ENCODE results near the gene NUCKS1.
A peak's percentile ranks its signal among the peaks of the same experiment; 100 is the strongest.

NUCKS1 gene

DNA sequence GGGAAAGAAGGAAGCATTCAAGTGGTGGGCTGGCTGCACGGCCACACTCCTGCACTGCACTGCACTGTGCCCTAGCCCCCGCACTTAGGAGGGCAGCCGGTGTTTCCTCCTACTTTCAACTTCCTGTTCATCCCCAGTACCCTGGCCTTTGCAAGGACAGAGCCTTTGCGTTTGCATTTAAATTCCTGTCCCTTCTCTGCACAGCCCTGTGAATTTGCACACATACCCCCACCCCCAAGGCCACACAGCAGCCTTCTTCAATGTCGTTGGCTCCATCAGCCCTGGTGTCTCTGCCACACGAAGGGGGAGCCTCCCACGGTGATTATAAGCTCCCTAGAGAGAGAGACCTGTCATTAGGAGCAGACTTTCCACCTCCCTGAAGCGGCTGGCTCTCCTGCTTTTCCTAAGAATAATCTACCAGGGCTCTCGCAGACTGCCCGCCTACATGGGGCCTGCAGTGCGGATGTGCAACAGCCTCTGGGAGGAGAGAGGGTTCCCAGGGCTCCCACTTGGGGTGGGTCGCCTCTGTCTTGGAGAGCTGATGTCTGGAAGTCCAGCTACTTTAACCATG is 56.5 kb downstream of the NUCKS1 start:
- DNase-seq, result no peak

DNA sequence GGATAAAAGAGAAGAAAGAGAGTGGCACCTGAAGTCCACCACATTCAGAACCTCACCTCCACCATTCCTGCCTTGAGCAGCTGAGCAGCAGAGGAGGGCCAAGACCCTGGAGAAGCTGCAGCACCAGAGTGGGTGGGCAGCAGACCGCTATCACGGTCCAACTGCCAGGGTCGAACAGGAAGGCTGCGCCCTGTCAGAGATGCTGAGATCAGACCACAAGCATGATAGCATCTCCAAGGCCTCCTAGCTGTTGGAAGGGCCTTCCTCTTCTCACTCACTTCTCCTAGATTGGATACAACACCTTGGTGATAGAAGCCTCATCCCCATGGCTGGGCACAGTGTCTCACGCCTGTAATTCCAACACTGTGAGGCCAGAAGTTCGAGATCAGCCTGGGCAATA is 57.6 kb downstream of the NUCKS1 start:
- no peak for DNase-seq

DNA sequence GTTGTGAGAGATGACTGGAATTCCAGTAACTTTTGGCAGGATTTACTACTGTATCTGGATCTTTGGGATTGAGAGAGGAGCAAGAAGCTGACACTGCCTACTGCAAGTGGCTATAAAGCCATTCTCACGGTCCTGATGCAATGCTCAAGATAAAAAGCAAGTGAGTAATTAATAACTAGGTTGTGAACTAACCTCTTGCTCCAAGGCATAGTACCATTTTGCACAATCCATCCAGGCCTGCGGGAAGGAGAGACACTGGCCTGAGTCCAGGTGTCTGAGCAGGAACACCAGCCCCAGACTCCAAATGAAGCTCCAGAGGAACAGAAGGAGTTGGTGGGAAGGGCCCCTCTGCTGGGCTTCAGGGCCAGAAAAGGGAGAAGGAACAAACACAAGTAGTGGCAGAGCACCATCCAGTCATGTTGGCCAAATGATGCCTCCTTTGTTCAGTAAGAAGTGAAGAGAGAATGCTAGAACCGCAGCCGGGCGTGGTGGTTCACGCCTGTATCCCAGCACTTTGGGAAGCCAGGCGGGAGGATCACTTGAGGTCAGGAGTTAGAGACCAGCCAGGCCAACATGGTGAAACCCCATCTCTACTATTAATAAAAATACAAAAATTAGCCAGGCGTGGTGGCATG is 59.7 kb downstream of the NUCKS1 start:
- no peak for DNase-seq

DNA sequence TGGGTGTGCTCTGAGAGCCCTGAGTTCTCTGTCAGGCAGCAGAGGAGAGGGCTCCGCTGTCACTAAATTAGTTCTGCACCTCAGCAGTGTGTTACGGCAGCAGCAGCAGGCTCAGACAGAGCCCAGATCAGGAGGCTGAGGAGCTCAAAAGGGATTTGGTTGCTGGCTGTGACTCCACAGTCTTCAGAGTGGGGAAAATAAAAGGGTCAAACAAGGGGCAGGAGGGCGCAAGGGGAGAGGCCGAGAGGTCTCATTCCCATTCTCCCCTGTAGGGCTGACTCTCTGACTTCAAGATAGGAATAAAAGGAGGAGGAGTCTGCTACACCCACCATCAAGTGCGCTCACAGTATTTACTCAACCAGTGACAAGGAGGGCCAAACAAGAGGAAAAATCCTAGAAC is 60.5 kb downstream of the NUCKS1 start:
- DNase-seq, result no peak

DNA sequence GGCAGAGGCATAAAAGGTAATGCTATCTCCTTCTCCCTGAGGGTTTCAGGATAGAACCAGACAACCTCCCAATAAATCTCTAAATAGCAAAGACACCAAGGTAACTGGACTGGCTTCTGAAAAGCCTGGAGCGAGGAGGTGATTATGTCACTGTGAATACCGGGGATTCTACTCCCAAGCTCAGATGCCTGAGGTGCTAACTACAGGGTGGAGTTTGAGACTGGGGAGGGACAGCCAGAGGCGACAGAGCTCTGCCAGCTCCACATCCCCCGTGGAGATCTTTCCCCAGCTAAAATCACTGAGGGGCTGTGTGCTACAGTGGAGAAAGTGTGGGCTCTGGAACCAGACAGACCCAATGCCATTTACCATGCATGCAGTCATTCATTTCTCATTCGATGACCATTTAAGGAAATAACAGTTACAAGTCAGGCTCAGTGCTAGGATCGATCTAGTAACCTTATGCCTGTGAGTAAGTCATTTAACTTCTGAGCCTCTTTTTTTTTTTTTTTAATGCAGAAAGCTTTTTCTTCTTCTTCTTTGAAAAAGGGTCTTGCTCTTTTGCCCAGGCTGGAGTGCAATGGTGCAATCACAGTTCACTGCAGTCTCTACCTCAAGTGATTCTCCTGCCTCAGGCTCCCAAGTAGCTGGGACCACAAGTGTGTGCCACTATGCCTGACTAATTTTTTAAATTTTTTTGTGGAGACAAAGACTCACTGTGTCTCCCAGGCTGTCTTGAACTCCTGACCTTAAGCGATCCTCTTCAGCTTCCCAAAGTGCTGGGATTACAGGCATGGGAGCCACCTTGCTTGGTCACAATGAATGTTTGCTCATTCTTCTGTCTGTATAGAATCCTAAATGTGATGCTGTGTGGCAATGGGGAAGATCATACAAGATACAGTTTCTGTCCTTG is 61.6 kb downstream of the NUCKS1 start:
- no peak for DNase-seq

DNA sequence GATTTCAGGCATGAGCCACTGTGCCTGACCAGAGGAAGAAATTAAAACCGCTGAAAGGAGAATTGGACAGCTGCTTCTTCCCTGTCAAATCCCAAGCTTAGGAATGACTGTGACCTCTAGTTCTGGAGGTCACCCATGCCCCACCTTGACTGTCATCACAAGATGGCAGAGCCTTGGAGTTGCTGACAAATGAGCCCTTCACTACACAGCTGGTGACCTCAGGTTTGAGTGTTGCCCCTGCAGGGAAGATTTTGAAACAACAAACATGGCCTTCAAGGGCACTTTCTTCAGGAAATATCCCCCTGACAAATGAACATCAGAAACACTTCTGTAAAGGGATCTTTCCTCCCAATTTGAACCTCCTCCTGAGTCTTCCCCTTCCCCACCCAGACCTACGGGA is 62.7 kb downstream of the NUCKS1 start:
- DNase-seq, result no peak

DNA sequence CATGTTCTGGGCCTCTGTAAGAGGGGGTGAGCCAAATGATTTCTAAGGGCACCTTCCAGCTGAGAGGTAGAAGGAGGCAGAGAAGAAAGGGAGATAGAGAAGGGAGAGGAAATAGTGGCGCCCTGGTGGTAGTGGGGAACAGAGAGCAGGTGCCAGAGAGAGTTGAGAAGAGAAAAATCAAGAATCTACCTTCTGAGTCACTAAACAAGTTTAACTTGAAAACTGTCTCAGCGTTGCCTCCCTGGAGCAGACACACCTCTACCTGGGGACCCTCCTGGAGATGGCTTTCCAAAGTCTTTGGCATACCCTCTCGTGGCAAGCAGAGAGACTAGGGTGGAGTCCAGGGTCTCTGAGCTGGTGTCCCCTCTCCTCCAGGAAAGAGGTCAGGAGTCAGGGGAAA is 68.6 kb downstream of the NUCKS1 start:
- no peak for DNase-seq

DNA sequence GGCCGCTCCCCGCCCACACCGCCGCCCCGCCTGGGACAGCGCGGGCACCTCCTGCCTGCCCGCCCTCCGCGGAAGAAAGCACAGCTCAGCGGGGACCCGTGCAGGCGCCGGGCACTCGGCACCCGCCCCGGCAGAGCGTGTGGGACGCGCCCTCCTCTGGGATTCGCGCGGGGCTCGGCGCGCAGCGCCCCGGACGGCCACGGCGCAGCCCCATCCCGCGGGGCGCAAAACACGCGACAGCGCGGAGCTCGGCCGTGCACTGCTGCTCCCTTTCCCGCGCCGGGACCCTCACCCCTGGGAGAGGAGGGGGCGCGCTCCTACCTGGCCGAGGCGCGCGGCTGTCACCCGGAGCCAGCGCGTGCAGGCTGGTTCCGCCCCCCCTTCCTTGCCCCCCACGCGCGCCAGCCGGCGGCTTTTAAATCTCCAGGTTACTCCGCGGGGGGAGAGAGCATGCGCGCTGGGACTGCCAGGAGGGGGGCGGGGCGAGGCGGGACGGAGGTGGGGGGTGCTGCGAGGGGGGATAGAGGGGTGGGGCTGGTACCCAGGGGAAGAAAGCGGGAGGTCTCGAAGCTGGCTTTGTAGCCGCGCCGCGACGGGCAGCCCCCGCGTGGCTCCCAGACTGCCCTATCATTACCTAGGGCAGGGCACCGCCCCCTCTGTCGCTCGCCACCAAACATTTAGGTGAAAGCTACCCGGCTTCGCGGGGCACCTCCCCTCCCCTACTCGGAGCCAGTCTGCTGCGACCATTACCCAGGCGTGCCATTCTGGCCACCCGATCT is 69.7 kb downstream of the NUCKS1 start, which contains the start of gene SLC45A3:
SLC45A3 (minus strand) TSS at position 437 of the 779 bp plus-strand sequence. CDS start 15,853 bp downstream, outside the sequence.
- DNase-seq, result peak; percentile 57

DNA sequence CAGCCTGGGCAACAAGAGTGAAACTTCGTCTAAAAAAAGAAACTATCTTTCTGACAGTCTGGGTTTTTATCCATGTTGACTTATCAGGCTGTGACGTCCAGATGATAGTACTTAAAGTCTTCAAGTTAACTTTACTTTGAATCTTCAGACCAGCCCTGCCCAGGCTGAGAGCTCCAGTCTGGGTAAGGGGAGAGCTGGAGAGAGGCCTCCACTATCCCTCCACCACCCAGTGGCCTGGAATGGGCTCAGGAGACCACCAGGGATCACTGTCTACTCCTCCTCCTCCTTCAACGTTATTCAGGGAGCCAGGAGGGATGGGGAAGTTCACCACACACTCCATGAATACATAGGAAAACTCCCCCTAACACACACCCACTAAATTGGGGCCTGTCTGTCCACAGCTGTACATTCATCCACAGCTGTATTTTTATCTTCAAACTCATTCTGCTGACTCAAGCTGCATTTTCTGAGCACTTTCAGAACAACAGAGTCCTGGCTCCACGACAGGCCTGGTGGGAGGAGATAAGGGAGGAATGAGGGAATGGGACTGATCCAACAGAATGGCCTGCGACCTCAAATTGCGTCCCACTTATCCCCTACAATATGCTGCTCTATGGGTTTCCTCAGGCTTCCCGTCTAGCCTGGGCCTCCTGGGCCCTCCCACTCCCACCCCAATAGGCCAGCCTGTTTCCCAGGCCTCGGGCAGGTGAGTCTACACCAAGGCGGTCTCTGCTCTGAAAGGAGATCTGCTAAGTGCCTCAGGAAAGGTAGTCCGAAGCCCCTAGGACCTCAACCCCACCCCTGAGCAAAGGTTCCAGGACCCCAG is 71.5 kb downstream of the NUCKS1 start:
- no peak for DNase-seq

DNA sequence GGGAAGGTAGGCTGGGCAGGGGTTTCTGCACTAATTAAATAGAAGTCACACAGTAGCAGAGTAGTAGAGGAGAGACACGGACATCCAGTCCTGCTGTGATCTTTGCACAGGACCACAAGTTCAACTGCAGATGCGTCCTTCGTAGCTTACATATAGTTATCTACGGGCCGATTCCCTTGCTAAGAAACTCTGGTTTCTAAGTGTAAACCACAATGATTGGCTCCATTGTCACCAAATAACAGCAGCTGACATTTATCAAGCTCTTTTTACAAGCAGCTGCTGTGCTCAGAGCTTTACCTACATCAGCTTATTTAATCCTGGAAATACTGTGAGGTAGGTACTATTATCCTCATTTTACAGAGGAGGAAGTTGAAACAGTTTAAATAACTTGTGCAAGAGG is 72.8 kb downstream of the NUCKS1 start:
- no peak for DNase-seq

DNA sequence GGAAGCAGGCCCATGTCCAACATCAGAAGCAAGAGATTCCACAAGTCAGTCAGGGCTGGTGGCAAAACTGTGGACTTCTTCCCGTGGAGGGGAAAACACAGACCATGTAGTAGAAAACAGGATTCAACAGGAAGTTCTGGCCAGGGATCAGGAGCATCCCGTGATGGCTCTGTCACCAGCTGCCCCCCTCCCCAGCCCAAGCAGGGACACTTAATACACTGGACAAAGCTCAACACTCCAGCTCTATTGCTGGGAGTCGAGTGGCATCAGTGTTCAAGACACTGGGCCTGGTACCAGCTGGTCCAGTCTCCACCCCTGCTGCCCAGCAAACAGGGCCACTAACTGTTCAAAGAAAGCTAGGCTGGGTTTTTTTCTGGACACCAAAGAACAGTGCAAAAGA is 73.4 kb downstream of the NUCKS1 start:
- DNase-seq, result no peak

DNA sequence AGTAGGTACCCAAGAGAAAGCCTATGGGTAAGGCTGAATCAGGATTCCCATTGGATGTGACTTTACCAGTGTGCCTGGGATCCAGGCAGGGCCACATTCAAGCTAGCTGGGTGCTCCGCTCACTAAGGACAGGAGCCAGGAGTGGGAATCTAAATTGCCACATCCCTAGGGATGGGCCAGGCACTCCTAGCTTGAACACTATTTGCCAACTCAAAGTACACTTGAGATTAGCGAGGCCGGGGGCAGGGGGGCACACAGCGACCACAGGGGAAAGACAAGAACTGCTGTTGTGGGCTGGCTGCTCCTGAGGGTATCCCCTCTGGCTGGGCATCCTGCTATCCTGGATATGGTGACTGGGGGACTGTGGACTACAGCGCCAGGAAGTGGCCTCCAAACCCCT is 74.0 kb downstream of the NUCKS1 start:
- no peak for DNase-seq

DNA sequence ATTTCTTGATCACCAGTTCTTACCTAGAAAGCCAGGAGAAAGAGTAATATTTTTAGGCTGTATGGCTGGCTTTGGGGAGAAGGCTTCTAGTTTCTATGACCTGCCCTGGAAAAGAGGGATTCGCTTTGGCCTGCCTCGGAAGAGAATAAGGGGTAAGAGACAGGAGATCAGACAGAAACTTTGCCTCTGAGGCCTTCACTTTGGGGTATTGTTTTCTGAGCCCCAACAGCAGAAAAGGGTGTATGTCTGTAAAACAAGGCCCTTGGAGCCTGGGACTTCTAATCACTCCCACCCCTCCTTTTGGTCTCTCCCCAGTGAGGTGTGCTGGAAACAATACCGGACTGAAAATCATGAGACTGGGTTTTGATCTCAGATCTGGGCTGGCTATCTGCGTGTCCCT is 74.7 kb downstream of the NUCKS1 start:
- DNase-seq, result no peak

DNA sequence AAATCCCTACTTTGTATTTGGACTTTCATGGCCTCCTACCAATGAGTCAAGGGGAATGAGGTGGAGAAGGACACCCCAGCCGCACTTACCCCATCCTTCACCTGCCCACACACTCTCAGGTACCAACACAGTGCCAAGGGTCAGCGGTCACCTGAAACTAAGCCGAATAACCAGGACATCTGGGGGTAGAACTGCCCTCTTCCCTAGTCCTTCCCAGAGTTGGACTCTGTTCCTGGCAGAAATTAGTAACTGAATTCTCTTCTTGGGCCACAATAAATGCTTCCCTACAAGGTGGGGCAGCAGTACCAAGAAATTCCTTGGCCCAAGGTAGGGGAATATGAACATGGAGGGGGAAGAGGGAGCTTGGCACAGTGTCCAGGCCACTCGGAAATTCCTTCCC is 77.0 kb downstream of the NUCKS1 start:
- no peak for DNase-seq

DNA sequence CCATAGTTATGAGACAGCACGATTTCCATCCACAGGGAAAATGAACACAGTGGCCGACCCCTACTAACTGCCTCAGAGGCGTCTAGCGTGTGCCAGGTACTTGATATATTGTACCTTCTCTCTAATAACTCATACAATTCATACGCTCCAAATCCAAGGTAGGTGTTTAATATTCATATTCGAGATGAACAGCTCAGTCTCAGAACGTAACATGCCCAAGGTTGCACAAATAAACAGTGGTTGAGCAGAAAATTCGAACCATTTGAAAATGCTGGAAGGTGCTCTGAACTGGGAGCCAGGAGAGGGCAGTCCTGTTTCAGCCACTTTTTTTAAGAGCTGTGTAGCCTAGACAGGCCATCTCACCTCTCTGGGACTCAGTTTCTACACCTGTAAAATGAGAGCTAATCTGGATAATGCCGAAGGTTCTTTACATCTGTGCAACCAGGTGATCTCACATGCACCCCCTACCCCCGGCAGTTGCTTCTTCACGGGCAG is 77.5 kb downstream of the NUCKS1 start:
- no peak for DNase-seq

DNA sequence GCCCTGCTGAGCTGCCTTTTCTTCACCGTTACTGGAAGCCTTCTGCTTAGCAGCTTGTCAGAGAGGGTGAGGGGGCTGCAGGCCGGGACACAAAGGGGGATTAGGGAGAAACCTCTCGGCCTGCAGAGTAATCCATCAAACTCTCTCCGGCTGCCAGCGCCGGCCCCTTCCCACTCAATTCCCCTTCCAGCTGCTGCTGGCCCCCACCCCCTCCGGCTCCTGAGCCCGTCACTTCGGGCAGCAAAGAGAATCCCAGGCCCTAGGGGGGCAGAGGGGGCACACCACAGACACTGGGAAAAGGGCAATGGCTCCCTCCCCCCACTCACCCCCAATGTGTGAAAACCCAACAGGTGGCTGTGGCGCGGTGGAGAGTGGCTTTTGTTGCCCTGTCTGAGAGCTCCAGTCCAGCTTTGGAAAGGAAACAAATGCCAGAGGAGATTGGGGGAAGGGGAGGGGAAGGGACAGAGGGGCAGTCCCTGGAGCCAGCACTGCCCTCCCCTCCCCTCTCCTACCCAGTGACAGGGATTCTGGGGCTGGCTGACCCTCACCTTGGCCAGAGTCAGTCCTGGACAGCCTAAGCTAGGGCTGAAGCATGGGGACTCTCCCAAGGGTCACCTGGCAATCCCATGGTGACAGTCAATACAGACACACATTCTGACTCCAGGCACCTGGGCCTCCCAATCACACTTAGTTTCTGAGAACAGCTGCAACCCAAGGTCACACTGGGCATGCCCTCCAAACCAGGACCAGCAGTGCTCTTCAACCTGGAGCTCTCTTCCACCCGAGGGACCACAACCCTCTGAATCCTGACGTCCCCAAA is 79.2 kb downstream of the NUCKS1 start:
- no peak for DNase-seq

DNA sequence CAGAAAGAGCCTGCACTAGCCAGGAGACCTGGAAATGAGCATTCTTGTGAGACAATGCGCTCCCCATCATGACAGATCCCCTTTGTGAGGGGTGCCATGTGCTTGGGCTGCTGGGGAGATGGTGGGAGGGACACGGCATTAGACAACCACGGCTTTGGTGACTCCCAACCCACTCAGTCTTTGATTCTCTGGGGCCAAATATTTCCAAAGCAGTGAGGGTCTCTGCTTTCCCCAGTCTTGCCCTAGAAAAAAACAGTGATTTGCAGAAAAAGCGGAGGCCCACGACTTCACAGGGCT is 79.9 kb downstream of the NUCKS1 start:
- no peak for DNase-seq

DNA sequence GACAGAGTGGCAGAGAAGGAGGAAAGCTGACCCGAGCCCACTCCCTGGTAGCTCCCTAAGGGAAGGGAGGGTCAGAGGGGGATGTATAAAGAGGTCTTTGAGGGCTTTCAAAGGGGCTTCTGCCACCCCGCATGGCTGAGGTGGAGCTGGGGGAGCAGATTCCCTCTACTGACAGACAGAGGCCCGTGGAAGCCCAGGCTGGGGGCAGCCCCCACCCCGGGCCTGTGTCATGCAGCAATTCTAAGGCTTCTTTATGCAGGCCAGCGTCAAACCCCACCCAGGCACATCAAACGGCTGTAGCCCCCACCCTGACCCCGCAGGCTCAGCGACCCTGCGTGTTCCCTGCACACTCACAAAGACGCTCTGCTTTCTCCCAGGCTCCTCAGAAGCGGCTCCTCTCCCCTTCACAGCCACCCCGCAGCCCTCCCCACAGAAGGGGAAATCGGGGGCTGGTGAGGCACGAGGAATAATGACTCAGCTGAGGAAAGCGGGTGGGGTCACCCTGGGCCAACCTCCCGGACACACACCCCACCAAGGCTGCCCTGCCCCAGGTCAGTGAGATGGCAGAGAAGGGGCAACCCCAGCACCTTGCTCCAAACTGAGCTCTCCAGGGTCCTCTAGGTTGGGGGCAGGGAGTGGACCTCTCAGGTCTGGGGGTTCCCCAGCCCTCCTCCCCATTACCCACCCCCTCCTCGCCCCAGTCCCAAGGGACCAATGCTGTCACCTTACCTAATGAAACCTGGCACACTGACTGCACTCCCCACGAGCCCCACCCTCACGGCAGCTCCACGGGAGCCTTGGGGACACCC is 80.4 kb downstream of the NUCKS1 start:
- DNase-seq, result no peak

DNA sequence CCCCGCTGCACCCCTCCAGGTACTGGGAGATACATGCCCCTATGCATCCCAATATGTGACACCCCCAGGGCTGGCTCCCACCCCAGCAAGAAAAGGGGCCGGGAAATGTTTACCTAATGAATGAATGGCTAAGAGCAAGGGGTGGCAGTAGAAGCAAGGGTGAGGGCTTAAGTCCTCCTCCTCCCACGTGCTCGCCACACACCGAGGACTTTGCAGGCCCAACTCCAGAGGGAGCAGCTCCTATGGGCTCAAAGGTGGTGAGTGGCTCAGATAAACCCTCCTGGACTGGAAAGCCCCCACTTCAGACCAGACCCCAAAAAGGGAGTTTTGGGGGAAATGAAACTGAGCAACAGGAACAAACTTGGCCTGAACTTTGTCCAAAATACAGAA is 81.0 kb downstream of the NUCKS1 start:
- no peak for DNase-seq

DNA sequence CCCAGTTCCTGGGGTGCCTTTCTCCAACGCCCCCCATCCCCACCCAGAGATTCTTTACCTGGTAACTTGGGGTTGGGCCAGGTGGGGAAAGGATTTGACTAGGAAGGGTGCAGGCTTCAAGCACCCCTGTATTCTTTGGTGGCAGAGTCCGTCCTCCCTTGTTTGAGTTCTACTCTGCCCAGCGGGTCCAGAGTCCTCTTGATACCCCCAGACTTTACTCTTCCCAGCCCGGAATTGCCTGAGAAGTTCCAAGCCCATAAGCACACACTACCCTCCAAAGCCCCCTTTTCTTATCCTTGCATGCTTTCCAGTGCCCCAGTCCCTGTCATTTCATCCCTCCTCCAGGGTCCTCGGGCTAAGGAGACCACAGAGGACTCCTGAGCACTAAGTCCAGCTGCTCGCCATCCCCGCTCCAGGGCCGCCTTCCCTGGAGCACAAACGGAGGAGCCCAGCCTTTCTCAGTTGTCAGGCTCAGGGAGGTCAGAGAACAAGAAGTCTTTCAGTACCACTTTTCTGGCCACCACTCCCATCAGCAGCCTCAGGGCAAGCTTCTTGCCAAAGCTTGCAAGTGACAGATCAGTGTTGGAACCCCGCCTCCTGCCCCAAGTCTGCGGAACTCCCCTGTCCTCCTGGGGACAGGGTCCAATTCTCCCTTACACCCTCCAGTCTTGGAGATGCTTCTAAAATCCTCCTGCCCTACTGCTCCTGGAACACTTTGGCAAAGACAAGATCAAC is 81.9 kb downstream of the NUCKS1 start:
- no peak for DNase-seq
